Measurements from ENCODE around the gene MBD1. TPM values are rescaled to one million over a fixed set of nuclear protein-coding genes. Genes with fewer than 3 reads are reported as not detected.

MBD1 gene
- total and polyA plus RNA-seq, 8 donors = 27.0 to 162 (median 55.5) TPM

DNA sequence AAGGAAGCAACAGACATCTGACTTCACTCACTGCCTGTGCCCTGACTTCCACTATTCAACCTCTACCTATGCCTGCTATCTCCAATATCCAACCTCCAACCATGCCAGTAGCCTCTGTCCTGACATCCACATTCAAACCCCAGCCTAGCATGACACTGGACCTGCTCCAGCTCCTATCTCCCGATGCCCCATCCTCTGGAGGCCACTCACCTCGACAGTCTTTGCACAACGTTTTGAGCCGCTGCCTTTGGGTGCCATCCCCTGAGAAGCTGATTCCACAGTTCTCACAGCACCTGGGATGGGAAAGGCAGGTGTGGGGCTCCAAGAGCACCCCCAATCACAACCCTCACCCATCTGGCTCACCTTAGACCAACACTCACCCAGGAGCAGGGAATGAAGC, 4.9 kb downstream of the MBD1 start:
- peaks cover 18 to 35% (median 28%) of the 10 kb centered on the region in 4 donors for H3K4me1 ChIP-seq
- no peaks in the 10 kb centered on the region for H3K27me3 ChIP-seq
- no peak for TF ChIP-seq EP300 (IDR thresholded peaks at IDR 0.05)
- TF ChIP-seq, protein P1, sequence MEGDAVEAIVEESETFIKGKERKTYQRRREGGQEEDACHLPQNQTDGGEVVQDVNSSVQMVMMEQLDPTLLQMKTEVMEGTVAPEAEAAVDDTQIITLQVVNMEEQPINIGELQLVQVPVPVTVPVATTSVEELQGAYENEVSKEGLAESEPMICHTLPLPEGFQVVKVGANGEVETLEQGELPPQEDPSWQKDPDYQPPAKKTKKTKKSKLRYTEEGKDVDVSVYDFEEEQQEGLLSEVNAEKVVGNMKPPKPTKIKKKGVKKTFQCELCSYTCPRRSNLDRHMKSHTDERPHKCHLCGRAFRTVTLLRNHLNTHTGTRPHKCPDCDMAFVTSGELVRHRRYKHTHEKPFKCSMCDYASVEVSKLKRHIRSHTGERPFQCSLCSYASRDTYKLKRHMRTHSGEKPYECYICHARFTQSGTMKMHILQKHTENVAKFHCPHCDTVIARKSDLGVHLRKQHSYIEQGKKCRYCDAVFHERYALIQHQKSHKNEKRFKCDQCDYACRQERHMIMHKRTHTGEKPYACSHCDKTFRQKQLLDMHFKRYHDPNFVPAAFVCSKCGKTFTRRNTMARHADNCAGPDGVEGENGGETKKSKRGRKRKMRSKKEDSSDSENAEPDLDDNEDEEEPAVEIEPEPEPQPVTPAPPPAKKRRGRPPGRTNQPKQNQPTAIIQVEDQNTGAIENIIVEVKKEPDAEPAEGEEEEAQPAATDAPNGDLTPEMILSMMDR (IDR thresholded peaks at IDR 0.05) = no peak
- no peak for TF ChIP-seq POLR2A (IDR thresholded peaks at IDR 0.05)
- TF ChIP-seq POLR2AphosphoS5 (IDR thresholded peaks at IDR 0.05) = no peak
- intact Hi-C loops (cut with DNase I; ENCODE audit: low total_unique reads) = no loop called here
- H3K4me3 ChIP-seq = no peak overlapping the region
- DNase-seq = no peak
- H3K27ac ChIP-seq = no peak overlapping the region
- no peaks in the 10 kb centered on the region for H3K9me3 ChIP-seq
- WGBS, 5 donors = 90 to 93% (median 91%) methylated on average over 4 of the region's 4 CpGs
- peaks cover 63 to 84% (median 77%) of the 10 kb centered on the region in 4 donors for H3K36me3 ChIP-seq

DNA sequence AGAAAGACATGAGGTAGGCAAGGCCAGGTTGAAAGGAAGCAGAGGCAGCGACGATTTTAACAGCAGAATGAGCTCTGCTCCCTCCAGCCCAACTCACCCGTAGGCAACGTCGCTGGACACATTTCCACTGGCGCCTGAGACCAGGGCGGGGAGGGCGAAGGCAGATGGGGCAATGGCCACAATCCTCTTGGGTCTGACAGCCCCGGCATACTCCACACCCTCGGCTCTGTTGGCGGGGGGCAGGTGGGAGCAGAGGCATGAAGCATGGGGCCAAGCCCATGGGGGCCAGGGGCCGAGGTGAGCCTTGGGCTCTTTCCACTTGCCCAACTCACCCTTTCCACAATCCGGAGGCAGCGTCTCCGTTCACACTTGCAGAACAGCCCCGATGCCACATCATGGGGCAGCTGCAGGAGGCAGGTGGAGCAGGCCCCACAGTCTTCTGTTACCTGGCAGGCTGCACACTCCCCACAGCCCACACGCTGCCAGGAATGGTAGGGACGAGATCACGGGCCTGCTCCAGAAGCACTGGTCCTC, 5.8 kb downstream of the MBD1 start:
- WGBS, 5 donors = 95 to 98% (median 95%) methylated on average over 16 to 19 of the region's 19 CpGs

DNA sequence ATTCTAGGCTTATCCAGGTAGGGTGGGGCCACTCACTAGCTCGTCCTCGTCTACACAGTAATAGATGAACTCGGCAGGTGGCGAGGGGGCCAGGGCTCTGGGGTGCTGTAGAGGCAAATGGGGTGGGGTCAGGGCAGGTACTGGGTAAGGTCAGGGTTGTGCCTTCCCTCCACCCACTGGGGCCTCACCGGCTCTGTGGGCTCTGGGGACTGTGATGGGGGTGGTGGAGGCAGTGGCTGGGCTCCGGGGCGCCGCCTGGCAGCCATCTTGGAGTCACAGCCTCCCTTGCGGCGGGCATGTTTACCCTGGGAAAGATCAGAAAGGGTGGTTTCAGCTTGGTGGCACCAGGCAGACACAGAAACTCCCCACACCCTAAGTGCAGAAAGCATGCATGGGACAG, 6.4 kb downstream of the MBD1 start:
- no peaks in the 10 kb centered on the region for H3K9me3 ChIP-seq
- TF ChIP-seq, protein P1 (IDR thresholded peaks at IDR 0.05) = no peak
- no peak for TF ChIP-seq POLR2A (IDR thresholded peaks at IDR 0.05)
- no peak for TF ChIP-seq EP300 (IDR thresholded peaks at IDR 0.05)
- TF ChIP-seq POLR2AphosphoS5 (IDR thresholded peaks at IDR 0.05) = no peak
- H3K36me3 ChIP-seq = peaks cover 69 to 99% (median 92%) of the 10 kb centered on the region in 4 donors
- H3K27ac ChIP-seq = no peak overlapping the region
- H3K27me3 ChIP-seq = no peaks in the 10 kb centered on the region
- H3K4me3 ChIP-seq = no peak overlapping the region
- H3K4me1 ChIP-seq = peaks cover 10 to 25% (median 19%) of the 10 kb centered on the region in 4 donors
- no peak for DNase-seq
- 92 to 98% (median 98%) methylated on average over 10 of the region's 10 CpGs for WGBS, 5 donors
- intact Hi-C loops (cut with DNase I; ENCODE audit: low total_unique reads) = no loop called here

More for the DNA sequence above, 5.8 kb downstream of the MBD1 start:
- Histone ChIP-seq H3K9me3 (no peaks in the 10 kb centered on the region), H3K4me3 (no peak overlapping the region), H3K27me3 (no peaks in the 10 kb centered on the region), H3K4me1 (peaks cover 17 to 32% (median 26%) of the 10 kb centered on the region in 4 donors), H3K36me3 (peaks cover 69 to 93% (median 86%) of the 10 kb centered on the region in 4 donors), H3K27ac (no peak overlapping the region)
- TF ChIP-seq POLR2AphosphoS5 (IDR thresholded peaks at IDR 0.05) = no peak
- TF ChIP-seq EP300 (IDR thresholded peaks at IDR 0.05) = no peak
- TF ChIP-seq, protein P1 (IDR thresholded peaks at IDR 0.05) = no peak
- no peak for TF ChIP-seq POLR2A (IDR thresholded peaks at IDR 0.05)
- no peak for DNase-seq
- intact Hi-C loops (cut with DNase I; ENCODE audit: low total_unique reads) = no loop called here

DNA sequence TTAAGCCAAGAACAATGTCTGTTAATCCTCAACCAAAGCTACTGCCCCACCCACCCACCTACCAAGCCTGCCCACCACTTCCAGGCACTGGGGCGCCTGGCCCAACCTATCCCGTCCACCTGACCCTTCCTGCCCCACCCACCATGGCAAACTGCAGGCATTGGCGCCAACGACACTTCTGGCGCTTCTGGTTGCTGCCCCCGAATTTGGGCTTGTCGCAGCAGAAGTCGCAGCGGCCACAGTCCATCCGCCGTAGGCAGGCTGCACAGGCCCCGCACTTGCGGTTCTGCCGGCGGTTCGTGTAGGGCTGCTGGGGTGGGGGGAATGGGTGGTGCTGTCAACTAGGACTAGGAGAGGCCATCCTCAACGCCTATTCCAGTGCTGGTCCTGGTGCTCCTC, 7.3 kb downstream of the MBD1 start:
- no peak for TF ChIP-seq EP300 (IDR thresholded peaks at IDR 0.05)
- TF ChIP-seq POLR2A (IDR thresholded peaks at IDR 0.05) = no peak
- TF ChIP-seq POLR2AphosphoS5 (IDR thresholded peaks at IDR 0.05) = no peak
- TF ChIP-seq, protein P1 (IDR thresholded peaks at IDR 0.05) = no peak
- Histone ChIP-seq H3K27ac (no peak overlapping the region), H3K36me3 (peaks cover 76 to 100% (median 96%) of the 10 kb centered on the region in 4 donors), H3K4me3 (no peak overlapping the region), H3K4me1 (peaks cover 1 to 16% (median 10%) of the 10 kb centered on the region in 4 donors), H3K9me3 (no peaks in the 10 kb centered on the region), H3K27me3 (no peaks in the 10 kb centered on the region)
- no peak for DNase-seq
- 93 to 99% (median 96%) methylated on average over 9 to 17 of the region's 17 CpGs for WGBS, 5 donors
- intact Hi-C loops (cut with DNase I; ENCODE audit: low total_unique reads) = no loop called here

Measured in stomach (tissue), 9 donors.